ENCODE measurements around the gene PCDHA3. TPM values are rescaled to one million over a fixed set of nuclear protein-coding genes. Genes with fewer than 3 reads are reported as not detected.
"Not testable (repeated sequence)": the region's sequence is repeated elsewhere in the genome, so short reads cannot be mapped to it uniquely, and the experiment has no call there.

The PCDHA3 gene
- total RNA-seq, 1 donor from 2014 or later = 0.06 TPM

GRCh38 chr5:140840978-140841962 lies 40.4 kb downstream of the PCDHA3 start, which contains the start of gene PCDHA8:
Gene PCDHA8 (plus strand): TSS chr5:140841187. CDS start chr5:140841322, 135 bp downstream.
- DNase-seq (ENCODE audit: low read depth) = no peak
- TF ChIP-seq, protein P1, sequence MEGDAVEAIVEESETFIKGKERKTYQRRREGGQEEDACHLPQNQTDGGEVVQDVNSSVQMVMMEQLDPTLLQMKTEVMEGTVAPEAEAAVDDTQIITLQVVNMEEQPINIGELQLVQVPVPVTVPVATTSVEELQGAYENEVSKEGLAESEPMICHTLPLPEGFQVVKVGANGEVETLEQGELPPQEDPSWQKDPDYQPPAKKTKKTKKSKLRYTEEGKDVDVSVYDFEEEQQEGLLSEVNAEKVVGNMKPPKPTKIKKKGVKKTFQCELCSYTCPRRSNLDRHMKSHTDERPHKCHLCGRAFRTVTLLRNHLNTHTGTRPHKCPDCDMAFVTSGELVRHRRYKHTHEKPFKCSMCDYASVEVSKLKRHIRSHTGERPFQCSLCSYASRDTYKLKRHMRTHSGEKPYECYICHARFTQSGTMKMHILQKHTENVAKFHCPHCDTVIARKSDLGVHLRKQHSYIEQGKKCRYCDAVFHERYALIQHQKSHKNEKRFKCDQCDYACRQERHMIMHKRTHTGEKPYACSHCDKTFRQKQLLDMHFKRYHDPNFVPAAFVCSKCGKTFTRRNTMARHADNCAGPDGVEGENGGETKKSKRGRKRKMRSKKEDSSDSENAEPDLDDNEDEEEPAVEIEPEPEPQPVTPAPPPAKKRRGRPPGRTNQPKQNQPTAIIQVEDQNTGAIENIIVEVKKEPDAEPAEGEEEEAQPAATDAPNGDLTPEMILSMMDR (conservative IDR thresholded peaks at IDR 0.05; ENCODE audit: low read depth, low read length) = peak; percentile 40

GRCh38 chr5:140842798-140843733 lies 42.2 kb downstream of the PCDHA3 start:
- DNase-seq (ENCODE audit: low read depth) = no peak
- H3K4me3 ChIP-seq (ENCODE audit: low read depth, low read length) = no peak overlapping the region
- TF ChIP-seq, protein P1 (conservative IDR thresholded peaks at IDR 0.05; ENCODE audit: low read depth, low read length) = no peak

More at GRCh38 chr5:140840978-140841962, 40.4 kb downstream of the PCDHA3 start, which contains the start of gene PCDHA8:
- H3K4me3 ChIP-seq (ENCODE audit: low read depth, low read length) = peak within 1 kb of the TSS; percentile 13

DNA sequence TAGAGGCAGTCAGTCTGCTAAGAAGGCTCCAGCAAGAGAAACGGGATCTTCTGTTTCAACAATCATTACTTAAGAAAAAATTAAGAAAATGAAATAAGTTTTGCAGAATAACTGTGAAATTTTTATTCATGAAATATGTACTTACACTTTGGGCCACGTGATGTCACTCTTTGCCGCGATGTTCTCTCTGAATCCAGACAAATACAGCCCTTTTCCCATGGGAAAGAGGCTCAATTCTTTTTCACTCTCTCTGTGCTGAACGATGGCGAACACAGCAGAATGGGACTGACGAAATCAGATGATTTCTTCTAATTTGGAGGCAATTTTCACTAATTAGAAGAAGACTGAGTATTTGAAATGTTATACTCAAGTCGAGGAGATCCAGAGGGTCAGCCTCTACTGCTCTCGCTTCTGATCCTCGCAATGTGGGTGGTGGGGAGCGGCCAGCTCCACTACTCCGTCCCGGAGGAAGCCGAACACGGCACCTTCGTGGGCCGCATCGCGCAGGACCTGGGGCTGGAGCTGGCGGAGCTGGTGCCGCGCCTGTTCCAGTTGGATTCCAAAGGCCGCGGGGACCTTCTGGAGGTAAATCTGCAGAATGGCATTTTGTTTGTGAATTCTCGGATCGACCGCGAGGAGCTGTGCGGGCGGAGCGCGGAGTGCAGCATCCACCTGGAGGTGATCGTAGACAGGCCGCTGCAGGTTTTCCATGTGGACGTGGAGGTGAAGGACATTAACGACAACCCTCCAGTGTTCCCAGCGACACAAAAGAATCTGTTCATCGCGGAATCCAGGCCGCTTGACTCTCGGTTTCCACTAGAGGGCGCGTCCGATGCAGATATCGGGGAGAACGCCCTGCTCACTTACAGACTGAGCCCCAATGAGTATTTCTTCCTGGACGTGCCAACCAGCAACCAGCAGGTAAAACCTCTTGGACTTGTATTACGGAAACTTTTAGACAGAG lies 47.6 kb downstream of the PCDHA3 start, which contains the start of gene PCDHA9:
Gene PCDHA9, plus strand, starts transcription at position 244 of the 964 bp plus-strand sequence. Its CDS starts 114 bp downstream, at position 358.
- H3K4me3 ChIP-seq (ENCODE audit: low read depth, low read length); DNase-seq (ENCODE audit: low read depth): not testable (repeated sequence)

GRCh38 chr5:140849831-140850634 lies 49.2 kb downstream of the PCDHA3 start:
- H3K4me3 ChIP-seq (ENCODE audit: low read depth, low read length); DNase-seq (ENCODE audit: low read depth): not testable (repeated sequence)

Other genes starting within 250 kb of the PCDHA3 start
- 40.3 and 41.3 TPM in 2 replicates for gene SRA1, start 243.6 kb upstream of the PCDHA3 start, total RNA-seq
- gene APBB3, start 236.5 kb upstream of the PCDHA3 start, total RNA-seq = 2.1 and 3.5 TPM in 2 replicates
- gene SLC35A4, start 236.2 kb upstream of the PCDHA3 start, total RNA-seq = 61.8 TPM in 2 replicates
- not detected in 2 replicates for gene CD14, start 167.9 kb upstream of the PCDHA3 start, total RNA-seq
- gene TMCO6, start 161.6 kb upstream of the PCDHA3 start, total RNA-seq = 9.0 and 127 TPM in 2 replicates
- gene NDUFA2, start 153.4 kb upstream of the PCDHA3 start, total RNA-seq = 62.0 and 110 TPM in 2 replicates
- gene IK, start 153.2 kb upstream of the PCDHA3 start, total RNA-seq = 95.4 and 124 TPM in 2 replicates
- 14.6 and 23.4 TPM in 2 replicates for gene WDR55, start 136.2 kb upstream of the PCDHA3 start, total RNA-seq
- gene DND1, start 127.5 kb upstream of the PCDHA3 start, total RNA-seq = 0.14 TPM in 1 of 2 replicates, not detected in the other
- gene HARS1, start 109.7 kb upstream of the PCDHA3 start, total RNA-seq = 83.0 and 123 TPM in 2 replicates
- gene HARS2, start 109.6 kb upstream of the PCDHA3 start, total RNA-seq = 33.9 and 39.5 TPM in 2 replicates
- 38.3 and 43.6 TPM in 2 replicates for gene ZMAT2, start 100.6 kb upstream of the PCDHA3 start, total RNA-seq
- not detected in 2 replicates for gene PCDHA1, start 14.9 kb upstream of the PCDHA3 start, total RNA-seq
- not detected in 2 replicates for gene PCDHA2, start 6.2 kb upstream of the PCDHA3 start, total RNA-seq
- 1.6 TPM in 1 of 2 replicates, not detected in the other for gene PCDHA4, start 6.0 kb downstream of the PCDHA3 start, total RNA-seq
- not detected in 2 replicates for gene PCDHA5, start 20.6 kb downstream of the PCDHA3 start, total RNA-seq
- not detected in 2 replicates for gene PCDHA6, start 26.9 kb downstream of the PCDHA3 start, total RNA-seq
- gene PCDHA7, start 33.2 kb downstream of the PCDHA3 start, total RNA-seq = under 0.01 TPM in 1 of 2 replicates, not detected in the other
- not detected in 2 replicates for gene PCDHA8, start 40.1 kb downstream of the PCDHA3 start, total RNA-seq
- not detected in 2 replicates for gene PCDHA9, start 47.3 kb downstream of the PCDHA3 start, total RNA-seq
- gene PCDHA10, start 54.8 kb downstream of the PCDHA3 start, total RNA-seq = under 0.01 and 0.06 TPM in 2 replicates
- gene PCDHA11, start 67.9 kb downstream of the PCDHA3 start, total RNA-seq = not detected in 2 replicates
- not detected in 2 replicates for gene PCDHA12, start 74.3 kb downstream of the PCDHA3 start, total RNA-seq
- not detected in 2 replicates for gene PCDHA13, start 81.1 kb downstream of the PCDHA3 start, total RNA-seq
- gene PCDHAC1, start 125.2 kb downstream of the PCDHA3 start, total RNA-seq = not detected in 2 replicates
- gene PCDHAC2, start 165.4 kb downstream of the PCDHA3 start, total RNA-seq = not detected in 2 replicates

Data from epithelial cell of proximal tubule (primary cell).